HEK293T (cell line): ENCODE results near the gene OR2Y1.

Experiments used
- ELF4 ChIP-seq: fragments of 450-650 bp; IDR thresholded peaks from 2 replicates; pipeline ENCODE4 v1.6.1; 2017; ENCODE audit warnings: antibody characterized with exemption
- HDGF ChIP-seq: fragments of 450-650 bp; IDR thresholded peaks from 2 replicates; pipeline ENCODE4 v1.6.1; 2017; ENCODE audit warnings: antibody characterized with exemption, borderline replicate concordance
- SP1 ChIP-seq: fragments of 450-650 bp; IDR thresholded peaks from 2 replicates; pipeline ENCODE4 v1.6.1; 2017

DNA sequence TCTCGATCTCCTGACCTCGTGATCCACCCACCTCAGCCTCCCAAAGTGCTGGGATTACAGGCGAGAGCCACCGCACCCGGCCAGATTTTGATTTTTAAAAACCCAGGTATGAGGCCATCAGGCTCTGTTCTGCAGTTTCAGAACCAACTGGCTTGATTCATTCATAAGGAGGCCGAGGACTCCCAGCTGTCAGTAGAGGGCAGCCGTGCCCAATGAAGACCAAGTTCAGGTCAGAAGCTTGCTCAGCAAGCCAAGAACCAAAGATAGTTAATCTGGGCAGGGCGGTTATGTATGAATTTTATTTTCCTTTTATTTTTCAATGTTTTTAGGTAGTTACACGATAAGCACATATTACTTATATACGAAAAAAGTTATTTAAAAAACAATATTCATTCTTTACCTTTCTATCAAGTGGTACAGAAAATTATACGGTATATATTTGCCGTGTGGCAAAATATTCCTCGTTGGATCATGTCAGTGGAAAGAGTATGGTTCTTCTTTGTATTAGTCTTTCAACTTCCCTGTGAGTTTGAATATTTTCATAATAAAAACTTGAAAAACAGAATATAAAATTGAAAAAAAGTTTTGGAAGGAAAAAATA, 44.7 kb upstream of the OR2Y1 start:
- TF ChIP-seq ELF4 (no peak), HDGF (no peak), SP1 (no peak)
